HUDEP-2 (cell line): ENCODE measurements around the gene ZNF580.

Source experiments
- DNase-seq, 76 experiments: peaks; one replicate each; lab custom pipeline; 2025; ENCODE audit not compliant: unreplicated experiment in 76 of 76; lab: John Stamatoyannopoulos, UW

ZNF580 gene

DNA sequence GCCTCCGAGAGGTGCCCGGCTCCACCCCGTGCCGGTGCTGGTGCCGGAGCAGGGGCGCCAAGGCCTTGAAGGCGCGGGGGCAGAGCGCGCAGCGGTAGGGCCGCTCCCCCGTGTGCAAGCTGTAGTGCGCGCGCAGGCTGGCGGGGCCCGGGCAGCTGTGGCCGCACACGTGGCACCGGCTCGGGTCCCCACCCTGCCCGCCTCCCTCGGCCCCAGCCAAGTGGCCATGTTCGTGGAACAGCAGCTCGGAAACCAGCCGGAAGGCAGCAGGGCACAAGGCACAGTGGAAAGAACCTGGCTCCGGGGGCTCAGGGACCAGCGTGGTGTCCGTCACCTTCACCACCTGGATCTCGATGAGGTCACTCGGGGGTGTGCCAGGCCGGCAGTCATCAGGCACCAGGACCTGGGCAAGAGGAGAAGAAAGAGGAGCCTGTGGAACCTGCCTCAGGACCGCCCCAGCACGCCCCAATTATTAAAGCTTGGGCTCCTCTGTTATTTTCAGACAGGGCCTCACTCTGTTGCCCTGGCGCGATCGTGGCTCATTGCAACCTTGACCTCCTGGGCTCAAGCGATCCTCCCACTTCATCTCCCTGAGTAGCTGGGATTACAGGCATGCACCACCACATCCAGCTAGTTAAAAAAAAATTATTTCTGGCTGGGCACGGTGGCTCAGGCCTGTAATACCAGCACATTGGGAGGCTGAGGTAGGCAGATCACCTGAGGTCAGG lies 18.4 kb upstream of the ZNF580 start:
- DNase-seq, result no peak

- no peak for DNase-seq
Observed at GRCh38 chr19:55623130-55623529, 17.7 kb upstream of the ZNF580 start.

DNA sequence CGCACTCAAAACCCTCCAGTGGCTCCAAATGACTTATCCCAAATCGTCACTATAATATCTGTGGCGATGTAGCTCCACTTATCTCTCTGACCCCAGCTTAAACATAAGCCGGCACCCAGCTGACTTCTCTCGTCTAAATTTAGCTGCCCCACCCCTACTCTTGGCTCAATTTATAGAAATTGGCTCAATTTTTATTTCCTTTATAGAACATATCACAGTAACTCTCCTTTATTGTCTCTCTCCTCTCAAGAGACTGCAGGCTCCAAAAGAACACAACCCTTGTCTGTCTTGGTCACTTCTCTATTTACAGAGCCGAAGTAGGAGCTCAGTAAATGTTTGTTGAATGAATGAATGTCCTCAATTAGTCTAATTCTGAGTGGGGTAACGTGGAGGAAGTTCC lies 17.2 kb upstream of the ZNF580 start:
- peak in 9 of 76 experiments; percentile 17 to 50 (median 33) for DNase-seq

- peak in 74 of 76 experiments; percentile 37 to 99 (median 92) for DNase-seq
Observed at GRCh38 chr19:55624109-55625003, 16.4 kb upstream of the ZNF580 start, which contains the start of gene ZNF784. Gene ZNF784 (minus strand): TSS chr19:55624566. CDS start chr19:55624561, 5 bp downstream.

GRCh38 chr19:55625004-55625326 lies 15.8 kb upstream of the ZNF580 start:
- no peak for DNase-seq

DNA sequence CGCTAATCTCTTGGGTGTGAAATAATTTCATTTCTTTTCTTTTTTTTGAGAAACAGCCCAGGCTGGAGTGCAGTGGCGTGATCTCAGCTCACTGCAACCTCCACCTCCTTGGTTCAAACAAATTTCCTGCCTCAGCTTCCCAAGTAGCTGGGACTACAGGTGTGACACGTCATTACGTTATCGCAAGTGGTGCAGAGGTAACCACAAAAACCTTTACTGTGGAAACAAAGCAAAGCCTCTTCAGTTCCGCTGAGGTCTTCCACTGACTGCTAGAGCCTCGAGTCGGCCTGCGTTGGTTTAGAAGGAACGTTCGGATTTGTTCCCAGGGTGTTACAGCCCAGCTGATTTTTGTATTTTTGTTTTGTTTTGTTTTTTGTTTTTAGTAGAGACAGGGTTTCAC lies 14.5 kb upstream of the ZNF580 start:
- DNase-seq, result no peak

- DNase-seq, result peak in 74 of 76 experiments; percentile 44 to 95 (median 86)
Observed at GRCh38 chr19:55632463-55632834, 8.4 kb upstream of the ZNF580 start.

DNA sequence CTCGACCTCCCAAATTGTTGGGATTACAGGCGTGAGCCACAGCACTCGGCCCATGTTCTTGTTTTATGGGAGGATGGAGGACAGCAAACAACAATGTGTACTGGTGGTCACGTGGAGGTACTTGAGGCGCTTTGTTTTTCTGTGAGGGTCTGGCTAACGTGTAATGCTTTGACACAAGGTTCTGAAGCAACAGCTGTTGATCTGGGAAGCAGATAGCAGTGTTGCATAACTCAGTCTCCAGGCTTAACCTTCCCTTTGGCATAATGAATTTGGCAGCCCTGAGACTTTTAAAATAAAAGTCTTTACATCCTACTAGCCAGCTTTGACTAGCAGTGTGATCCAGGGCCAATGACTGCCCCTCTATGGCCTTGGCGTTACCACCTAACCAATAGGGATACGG lies 6.9 kb upstream of the ZNF580 start:
- DNase-seq, result no peak

- no peak for DNase-seq
Observed at GRCh38 chr19:55635334-55635717, 5.5 kb upstream of the ZNF580 start.

DNA sequence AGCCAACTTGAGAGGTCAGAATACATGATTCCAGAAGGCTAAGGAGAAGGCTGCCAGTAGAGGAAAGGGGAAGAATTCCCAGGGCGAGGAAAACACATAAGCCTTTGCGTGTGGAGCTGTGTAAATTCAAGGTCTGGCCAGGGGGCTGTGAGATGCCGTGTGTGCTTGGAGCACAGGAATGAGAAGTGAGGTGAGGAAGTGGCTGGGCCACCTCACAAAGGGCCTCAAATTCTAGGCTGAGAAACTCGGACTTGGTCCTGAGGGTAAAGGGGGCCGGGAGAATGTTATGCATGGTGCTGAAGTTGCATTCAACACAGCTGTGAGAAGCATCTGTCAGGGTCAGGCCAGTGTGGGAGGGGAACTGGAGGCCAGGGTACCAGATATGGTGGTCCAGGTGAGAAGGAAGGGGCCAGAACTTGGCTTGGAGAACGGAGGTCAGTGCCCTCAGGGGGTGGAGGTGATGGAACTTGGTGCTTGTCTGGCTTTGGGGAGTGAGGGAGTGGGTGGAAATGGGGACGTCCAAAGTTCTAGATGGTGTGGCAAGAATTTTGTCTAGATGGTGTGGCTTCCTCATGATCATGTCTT lies 4.9 kb upstream of the ZNF580 start:
- DNase-seq, result no peak

GRCh38 chr19:55636723-55637122 lies 4.1 kb upstream of the ZNF580 start:
- DNase-seq, result no peak

DNA sequence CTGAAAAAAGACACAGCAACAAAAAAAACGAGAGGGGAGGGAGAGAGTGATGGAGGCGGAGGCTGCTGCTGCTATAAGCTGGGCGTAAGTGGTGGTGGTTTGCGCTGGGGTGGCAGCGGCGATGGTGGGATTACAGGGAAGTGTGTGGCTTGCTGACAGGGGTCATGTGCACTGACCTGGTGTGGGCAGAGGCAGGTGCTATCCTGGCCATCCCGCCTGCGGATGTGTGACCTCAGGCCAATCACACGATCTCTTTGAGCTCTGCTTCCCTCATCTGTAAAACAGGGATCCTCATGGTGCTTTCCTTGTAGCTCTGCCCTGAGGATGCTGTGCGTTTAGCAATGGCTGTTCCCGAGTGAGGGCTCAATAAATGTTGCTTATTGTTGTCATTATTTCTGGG lies 3.3 kb upstream of the ZNF580 start:
- DNase-seq, result no peak

GRCh38 chr19:55638864-55639359 lies 1.9 kb upstream of the ZNF580 start:
- peak in 69 of 76 experiments; percentile 36 to 90 (median 67) for DNase-seq

- DNase-seq, result peak in 74 of 76 experiments; percentile 59 to 99 (median 87)
Observed at GRCh38 chr19:55640043-55640576, 692 bp upstream of the ZNF580 start.

GRCh38 chr19:55641426-55642152 lies 787 bp downstream of the ZNF580 start:
- DNase-seq, result peak in 8 of 76 experiments; percentile 18 to 65 (median 38)

DNA sequence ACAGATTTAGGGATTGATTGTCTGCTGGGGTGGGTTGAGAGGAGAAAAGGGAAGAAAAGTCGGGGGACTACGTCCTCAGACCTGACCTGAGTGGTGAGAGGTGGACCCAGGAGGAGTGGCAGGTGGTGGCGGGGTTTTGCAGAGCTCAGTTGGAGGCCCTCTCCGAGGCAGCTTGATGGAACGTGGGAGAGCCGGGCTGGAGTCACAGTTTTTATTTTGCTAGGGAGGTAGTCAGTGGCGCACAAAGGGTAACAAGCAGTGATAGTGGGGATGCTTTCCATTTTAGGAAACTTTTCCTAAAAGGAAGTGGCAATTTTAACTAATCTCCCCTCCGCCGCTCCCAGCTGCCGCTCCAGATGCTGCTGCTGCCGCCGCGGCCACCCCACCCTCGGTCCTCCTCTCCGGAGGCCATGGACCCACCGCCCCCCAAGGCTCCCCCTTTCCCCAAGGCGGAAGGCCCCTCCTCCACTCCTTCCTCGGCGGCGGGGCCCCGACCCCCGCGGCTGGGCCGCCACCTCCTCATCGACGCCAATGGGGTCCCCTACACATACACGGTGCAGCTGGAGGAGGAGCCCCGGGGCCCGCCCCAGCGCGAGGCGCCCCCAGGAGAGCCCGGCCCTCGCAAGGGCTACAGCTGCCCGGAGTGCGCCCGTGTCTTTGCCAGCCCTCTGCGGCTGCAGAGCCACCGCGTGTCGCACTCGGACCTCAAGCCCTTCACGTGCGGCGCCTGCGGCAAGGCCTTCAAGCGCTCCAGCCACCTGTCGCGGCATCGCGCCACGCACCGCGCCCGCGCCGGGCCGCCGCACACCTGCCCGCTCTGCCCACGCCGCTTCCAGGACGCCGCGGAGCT lies 1.6 kb downstream of the ZNF580 start:
- peak in 18 of 76 experiments; percentile 16 to 57 (median 32) for DNase-seq

DNA sequence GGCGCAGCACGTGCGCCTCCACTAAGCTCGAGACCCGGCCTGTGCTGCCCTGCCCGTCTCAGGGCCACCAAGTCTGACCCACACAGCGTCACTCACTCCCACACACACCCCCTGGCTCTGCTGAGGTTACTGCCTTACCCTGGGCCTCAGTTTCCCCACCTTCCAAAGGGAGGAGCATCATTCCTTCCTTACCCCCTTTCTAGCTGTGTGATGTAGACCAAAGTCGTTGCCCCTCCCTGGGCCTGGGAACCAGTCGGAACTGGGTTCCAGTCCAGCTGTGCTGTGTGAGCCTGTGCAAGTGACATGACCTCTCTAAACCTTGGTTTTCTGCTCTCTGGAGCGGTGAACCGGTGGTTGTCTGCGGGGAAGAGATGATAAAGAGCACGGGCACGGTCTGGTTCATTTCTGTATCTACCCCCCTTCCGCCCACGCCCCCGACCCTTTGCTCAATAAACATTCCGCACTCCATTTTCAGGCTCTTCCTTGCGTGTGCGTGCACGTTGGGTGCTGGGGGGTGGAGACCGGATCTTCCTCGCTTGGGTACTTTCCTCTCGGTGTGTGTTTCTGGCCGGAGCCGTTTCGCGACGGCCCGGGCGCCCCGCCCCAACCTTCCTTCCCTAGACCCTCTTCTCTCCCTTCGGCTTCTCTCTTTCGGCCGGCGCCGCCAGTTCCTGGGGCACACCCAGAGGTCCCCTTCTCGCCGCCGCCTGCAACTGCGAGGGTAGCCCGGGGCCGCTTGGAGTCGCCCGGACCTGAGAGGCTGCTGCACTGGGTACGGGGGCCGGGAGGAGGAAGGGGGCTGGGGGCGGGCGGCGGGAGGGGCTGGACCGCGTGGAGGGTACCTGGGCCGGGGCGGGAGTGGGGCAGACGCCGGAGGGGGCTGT lies 2.4 kb downstream of the ZNF580 start, which contains the start of gene ZNF581:
Gene ZNF581 (plus strand): TSS at position 647 of the 884 bp plus-strand sequence. CDS start 923 bp downstream, outside the sequence.
- peak in 70 of 76 experiments; percentile 15 to 85 (median 71) for DNase-seq

DNA sequence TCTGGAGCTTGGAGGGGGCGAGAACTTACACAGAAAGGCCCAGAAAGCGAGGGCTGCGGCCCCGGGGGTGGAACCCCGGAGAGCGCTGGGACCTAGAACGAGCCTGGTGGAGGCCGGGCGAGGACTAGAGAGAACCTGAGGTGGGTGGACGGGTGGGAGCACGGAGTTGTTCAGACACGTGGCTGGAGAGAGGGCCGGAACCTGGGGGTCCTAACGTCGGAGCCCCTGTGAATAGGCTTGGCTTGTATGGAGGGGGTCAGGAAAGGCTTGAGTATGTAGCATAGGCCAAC lies 3.0 kb downstream of the ZNF580 start:
- peak in 4 of 76 experiments; percentile 37 to 53 (median 44) for DNase-seq
